ENCODE results near the gene EIF3L. TPM values are rescaled to one million over a fixed set of nuclear protein-coding genes. Genes with fewer than 3 reads are reported as not detected.

EIF3L gene
- polyA plus RNA-seq, 1 donor from 2014 or later, result 352 TPM

GRCh38 chr22:37832022-37832857, 17.0 kb upstream of the EIF3L start:
- Histone ChIP-seq H3K4me2 (ENCODE audit: low read length) (no peak overlapping the region), H3K9me2 (ENCODE audit: insufficient read depth, low read length) (no peaks in the 10 kb centered on the region), H4K20me1 (ENCODE audit: insufficient read depth) (no peaks in the 10 kb centered on the region), H3K9me3 (ENCODE audit: low read length) (no peaks in the 10 kb centered on the region), H3K36me3 (ENCODE audit: insufficient read depth, low read length) (peaks cover 8% of the 10 kb centered on the region), H3K27ac (ENCODE audit: low read length) (no peak overlapping the region), H3K4me3 (ENCODE audit: low read length) (no peak overlapping the region), H2AFZ (ENCODE audit: low read depth, low read length) (no peak overlapping the region), H3F3A (ENCODE audit: insufficient read depth, low read length, poor library complexity, severe bottlenecking) (no peaks in the 10 kb centered on the region), H3K9ac (ENCODE audit: low read length) (no peak overlapping the region), H3K79me2 (replicated peaks; ENCODE audit: insufficient read depth, low read length) (no peaks in the 10 kb centered on the region), H3K27me3 (ENCODE audit: insufficient read depth, low read depth, low read length) (no peaks in the 10 kb centered on the region)
- TF ChIP-seq RAD21 (conservative IDR thresholded peaks at IDR 0.05) (no peak), REST (IDR thresholded peaks at IDR 0.05; ENCODE audit: borderline replicate concordance) (no peak), POLR2AphosphoS5 (IDR thresholded peaks at IDR 0.05) (no peak), EP300 (conservative IDR thresholded peaks at IDR 0.05; ENCODE audit: poor library complexity, severe bottlenecking) (no peak)

- peak overlapping the region; percentile 2 for H3K4me2 ChIP-seq (ENCODE audit: low read length)
- peak overlapping the region; percentile 81 for H3K4me3 ChIP-seq (ENCODE audit: low read length)
- peaks cover 18% of the 10 kb centered on the region for H3K79me2 ChIP-seq (replicated peaks; ENCODE audit: insufficient read depth, low read length)
- peaks cover 6% of the 10 kb centered on the region for H3F3A ChIP-seq (ENCODE audit: insufficient read depth, low read length, poor library complexity, severe bottlenecking)
- no peaks in the 10 kb centered on the region for H3K9me2 ChIP-seq (ENCODE audit: insufficient read depth, low read length)
- no peak overlapping the region for H3K9ac ChIP-seq (ENCODE audit: low read length)
- H3K27ac ChIP-seq (ENCODE audit: low read length), result no peak overlapping the region
- no peaks in the 10 kb centered on the region for H4K20me1 ChIP-seq (ENCODE audit: insufficient read depth)
- TF ChIP-seq SMC3 (conservative IDR thresholded peaks at IDR 0.05; ENCODE audit: poor library complexity) (no peak), TAF1 (IDR thresholded peaks at IDR 0.05; ENCODE audit: low read depth) (no peak), EP300 (conservative IDR thresholded peaks at IDR 0.05; ENCODE audit: poor library complexity, severe bottlenecking) (no peak), REST (IDR thresholded peaks at IDR 0.05; ENCODE audit: borderline replicate concordance) (no peak), CTCF (IDR thresholded peaks at IDR 0.05; ENCODE audit: poor library complexity, severe bottlenecking) (no peak), MXI1 (conservative IDR thresholded peaks at IDR 0.05; ENCODE audit: poor library complexity, severe bottlenecking) (no peak), RAD21 (conservative IDR thresholded peaks at IDR 0.05) (no peak), EZH2 (IDR thresholded peaks at IDR 0.05; ENCODE audit: borderline replicate concordance, insufficient read depth, low read length, poor library complexity, severe bottlenecking) (no peak), POLR2AphosphoS5 (IDR thresholded peaks at IDR 0.05) (no peak)
- no peaks in the 10 kb centered on the region for H3K27me3 ChIP-seq (ENCODE audit: insufficient read depth, low read depth, low read length)
- no peak overlapping the region for H2AFZ ChIP-seq (ENCODE audit: low read depth, low read length)
- H3K9me3 ChIP-seq (ENCODE audit: low read length), result no peaks in the 10 kb centered on the region
- H3K36me3 ChIP-seq (ENCODE audit: insufficient read depth, low read length), result peaks cover 3% of the 10 kb centered on the region
Observed at GRCh38 chr22:37842015-37842793, 7.0 kb upstream of the EIF3L start.
